GM18517 (cell line): ENCODE data around the gene FBXO28.
"Not testable (repeated sequence)": the region's sequence is repeated elsewhere in the genome, so short reads cannot be mapped to it uniquely, and the experiment has no call there.

Experiments
- ATAC-seq: cut with Tn5 transposase; IDR thresholded peaks from one replicate; pipeline ENCODE4 v1.9.1; 2021; ENCODE audit warnings: mild to moderate bottlenecking, moderate library complexity; ENCODE audit not compliant: unreplicated experiment

Gene FBXO28

DNA sequence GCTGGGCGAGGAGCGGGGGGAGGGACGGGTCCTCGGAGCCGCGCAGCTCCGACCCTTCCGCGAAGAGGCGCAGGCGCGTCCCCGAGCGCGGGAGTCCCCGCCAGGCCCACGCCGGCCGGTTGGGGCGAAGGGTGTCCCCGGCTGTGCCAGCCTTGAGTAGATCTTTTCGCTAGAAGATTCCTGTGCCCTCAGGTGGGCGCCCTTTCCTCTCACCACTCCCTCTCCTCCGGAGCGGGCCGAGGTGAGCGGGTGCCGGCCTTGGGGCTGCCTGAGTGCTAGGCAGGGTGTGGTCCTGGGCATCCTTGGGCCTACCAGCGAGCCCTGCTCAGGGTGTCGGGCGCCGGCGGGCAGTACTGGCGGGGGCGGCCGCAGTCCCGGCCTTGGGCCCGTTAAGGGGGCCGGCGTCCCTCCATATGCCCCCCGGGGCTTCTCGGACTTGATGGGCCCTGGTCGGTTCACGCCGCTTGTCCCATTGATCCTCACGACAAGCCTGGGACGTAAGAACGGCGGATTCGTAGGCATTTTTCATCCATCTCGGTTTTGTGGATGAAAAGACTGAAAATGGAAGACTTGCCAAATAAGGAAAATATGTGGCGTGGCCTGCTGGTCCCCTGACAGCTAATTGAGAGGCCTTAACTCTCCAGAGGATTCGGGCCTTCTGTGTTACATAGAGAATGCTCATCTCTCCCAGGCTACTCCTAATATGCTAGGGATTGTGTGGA is 69.8 kb downstream of the FBXO28 start:
- ATAC-seq, result peak; percentile 58

DNA sequence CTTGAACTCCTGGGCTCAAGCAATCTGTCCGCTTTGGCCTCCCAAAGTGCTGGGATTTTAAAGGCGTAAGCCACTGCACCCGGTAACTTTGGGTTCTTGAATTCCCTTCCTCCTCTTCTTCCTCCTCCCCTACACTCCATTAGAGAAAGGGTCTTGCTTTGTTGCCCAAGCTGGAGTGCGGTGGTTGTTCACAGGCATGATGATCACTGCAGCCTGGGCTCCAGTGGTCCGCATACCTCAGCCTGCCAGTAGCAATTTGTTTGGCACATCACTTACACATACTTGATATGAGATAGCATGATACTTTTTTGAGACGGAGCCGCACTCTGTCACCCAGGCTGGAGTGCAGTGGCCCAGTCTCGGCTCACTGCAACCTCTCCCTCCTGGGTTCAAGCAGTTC is 71.3 kb downstream of the FBXO28 start:
- no peak for ATAC-seq

DNA sequence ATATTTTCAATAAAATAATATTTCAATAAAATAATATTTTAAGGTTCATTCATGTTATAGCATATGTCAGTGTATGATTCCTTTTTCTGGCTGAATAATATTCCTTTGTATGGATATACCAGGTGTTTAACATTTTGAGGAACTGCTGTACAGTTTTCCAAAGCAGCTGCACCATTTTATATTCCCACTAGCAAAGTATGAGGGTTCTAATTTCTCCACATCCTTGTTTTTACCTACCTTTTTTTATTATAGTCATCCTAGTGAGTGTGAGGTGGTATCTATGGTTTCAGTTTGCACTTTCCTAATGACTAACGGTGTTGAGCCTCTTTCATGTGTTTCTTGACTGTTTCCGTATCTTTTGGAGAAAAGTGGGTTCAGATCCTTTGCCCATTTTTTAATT is 74.4 kb downstream of the FBXO28 start:
- ATAC-seq, result no peak

DNA sequence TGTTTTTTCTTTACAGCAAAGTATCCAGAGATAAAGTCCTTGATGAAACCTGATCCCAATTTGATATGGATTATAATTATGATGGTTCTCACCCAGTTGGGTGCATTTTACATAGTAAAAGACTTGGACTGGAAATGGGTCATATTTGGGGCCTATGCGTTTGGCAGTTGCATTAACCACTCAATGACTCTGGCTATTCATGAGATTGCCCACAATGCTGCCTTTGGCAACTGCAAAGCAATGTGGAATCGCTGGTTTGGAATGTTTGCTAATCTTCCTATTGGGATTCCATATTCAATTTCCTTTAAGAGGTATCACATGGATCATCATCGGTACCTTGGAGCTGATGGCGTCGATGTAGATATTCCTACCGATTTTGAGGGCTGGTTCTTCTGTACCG is 75.7 kb downstream of the FBXO28 start:
- no peak for ATAC-seq

DNA sequence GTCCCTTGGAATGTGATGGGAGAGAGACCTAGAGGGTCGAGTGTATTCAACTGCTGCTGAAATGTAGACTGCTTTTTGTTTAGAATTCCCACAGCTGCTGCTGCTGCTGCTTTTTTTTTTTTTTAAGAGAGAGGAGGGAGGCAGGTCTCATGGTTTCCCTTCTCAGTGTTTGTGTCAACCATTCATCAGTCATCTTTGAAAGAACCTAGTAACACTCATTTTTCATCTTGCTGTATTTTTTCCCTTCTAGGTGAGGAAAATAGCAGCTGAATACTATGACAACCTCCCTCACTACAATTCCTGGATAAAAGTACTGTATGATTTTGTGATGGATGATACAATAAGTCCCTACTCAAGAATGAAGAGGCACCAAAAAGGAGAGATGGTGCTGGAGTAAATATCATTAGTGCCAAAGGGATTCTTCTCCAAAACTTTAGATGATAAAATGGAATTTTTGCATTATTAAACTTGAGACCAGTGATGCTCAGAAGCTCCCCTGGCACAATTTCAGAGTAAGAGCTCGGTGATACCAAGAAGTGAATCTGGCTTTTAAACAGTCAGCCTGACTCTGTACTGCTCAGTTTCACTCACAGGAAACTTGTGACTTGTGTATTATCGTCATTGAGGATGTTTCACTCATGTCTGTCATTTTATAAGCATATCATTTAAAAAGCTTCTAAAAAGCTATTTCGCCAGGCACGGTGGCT is 78.3 kb downstream of the FBXO28 start:
- no peak for ATAC-seq

DNA sequence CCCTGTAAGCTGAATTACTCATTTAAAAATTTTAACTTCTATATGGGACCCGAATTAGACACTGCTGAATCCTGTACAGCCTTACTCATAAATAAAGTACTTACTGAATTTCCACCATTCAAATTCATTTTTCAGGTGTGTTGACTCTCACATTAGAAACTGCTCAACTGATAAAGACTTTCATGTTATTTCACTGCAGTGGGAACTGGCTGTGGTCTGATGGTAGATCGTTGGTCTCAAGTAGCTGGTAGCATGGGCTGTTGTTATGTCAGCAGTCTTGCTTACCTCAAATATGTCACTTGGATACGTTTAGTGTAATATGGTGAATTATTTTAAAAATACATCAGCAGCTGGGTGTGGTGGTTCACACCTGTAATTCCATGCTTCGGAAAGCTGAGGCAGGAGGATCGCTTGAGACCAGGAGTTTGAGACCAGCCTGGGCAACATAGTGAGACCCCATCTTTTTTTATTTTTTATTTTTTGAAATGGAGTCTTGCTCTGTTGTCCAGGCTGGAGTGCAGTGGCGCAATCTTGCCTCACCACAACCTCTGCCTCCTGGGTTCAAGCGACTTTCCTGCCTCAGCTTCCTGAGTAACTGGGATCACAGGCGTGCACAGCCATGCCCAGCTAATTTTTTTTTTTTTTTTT is 79.5 kb downstream of the FBXO28 start:
- ATAC-seq, result no peak

DNA sequence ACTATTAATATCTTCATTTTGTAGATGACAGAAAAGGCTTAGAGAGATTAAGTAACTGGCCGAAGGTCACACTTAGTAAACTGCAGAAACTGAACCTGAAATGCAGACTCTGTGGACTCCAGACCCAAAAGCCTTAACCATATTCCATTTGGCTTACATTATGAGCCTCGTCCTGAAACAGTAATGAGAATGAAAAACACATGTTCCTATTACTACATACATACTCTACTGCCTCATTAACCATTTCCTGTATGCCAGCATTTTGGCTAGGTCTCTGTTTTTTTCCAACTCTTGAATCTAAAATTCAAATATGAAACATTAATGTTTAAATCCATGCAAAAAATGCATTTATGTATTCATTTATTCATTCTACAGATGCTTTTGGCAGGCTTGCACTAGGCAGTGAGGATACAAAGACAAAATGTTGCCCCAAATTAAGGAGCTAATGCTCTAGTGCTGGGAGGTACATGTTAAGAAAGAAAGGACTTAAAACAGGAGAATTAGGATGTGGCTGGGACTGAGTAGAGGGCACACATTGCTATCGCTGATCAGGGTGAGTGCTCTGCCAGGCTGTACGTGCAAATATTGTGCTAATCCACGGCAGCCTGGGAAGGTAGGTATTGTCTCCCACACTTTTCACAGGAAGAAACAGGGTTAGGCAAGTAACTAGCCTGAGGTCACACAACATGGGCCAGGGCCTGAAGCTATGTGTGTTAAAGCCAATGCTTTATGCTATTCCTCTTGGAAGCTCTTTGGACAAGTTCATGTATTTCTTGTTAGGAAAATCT is 83.1 kb downstream of the FBXO28 start:
- no peak for ATAC-seq

DNA sequence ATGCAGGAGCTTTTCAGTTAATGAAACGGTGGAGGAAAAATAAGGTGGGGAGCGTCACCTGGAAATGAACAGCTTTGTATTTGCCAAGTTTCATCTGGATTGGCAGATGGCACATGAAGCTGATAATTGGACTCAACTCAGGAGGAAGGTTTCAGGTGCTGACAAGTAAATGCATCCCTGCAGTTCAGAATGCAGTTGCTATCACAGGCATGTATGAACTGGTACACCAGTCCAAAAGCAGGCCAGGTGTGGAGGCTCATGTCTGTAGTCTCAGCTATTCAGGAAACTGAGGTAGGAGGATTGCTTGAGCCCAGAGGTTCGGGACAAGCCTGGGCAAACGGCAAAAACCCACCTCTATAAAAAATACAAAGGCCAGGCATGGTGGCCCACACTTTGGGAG is 84.7 kb downstream of the FBXO28 start:
- ATAC-seq, result no peak

DNA sequence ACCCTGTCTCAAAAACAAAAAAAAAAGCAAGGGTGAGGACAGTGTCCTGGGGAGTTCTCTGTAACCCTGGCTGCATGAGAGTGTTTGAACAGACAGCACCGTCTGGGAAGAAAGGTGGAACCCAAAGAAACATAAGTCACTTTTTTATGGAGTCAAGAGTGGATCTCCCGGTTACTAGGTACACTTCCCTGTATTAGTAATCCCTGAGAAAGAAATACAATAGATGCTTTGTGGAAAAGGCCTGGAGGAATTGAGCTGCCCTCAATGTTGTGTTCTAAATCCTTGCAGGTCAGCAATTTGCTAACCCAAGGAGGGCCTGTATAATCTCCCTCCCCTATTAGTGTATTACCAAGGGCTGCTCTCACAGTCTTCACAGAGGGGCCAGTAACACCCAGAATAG is 85.8 kb downstream of the FBXO28 start:
- no peak for ATAC-seq

DNA sequence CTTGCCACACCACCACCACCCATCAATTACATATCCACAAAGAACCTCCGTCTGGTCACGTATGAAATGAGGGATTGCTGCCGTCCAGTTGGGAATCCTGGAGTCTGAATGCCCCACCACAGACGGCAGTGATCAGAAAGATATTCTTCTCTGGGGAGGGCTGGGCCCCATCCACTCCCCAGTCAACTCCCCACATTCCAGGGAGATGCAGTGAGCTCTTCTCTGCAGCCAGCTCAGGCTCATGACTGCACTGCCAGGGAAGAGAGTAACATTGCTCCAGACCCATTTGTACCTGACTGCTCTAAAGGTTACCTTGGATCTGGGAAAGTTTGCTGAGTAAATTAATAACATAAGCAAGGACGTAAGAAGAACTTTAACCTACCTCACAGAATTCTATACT is 87.5 kb downstream of the FBXO28 start:
- no peak for ATAC-seq

DNA sequence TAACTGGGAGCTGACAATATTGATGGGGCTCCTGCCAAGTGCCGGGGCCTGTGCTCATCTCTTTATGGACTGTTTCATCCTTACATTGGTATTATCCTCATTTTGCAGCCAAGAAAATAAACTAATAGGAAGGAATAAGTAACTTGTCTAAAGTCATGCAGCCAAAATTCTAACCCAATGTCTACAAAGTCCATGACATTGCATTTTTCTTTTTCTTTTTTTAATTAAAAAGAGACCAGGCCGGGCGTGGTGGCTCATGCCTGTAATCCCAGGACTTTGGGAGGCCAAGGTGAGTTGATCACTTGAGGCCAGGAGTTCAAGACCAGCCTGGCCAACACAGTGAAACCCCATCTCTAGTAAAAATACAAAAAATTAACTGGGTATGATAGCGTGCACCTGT is 87.9 kb downstream of the FBXO28 start:
- ATAC-seq, result no peak

DNA sequence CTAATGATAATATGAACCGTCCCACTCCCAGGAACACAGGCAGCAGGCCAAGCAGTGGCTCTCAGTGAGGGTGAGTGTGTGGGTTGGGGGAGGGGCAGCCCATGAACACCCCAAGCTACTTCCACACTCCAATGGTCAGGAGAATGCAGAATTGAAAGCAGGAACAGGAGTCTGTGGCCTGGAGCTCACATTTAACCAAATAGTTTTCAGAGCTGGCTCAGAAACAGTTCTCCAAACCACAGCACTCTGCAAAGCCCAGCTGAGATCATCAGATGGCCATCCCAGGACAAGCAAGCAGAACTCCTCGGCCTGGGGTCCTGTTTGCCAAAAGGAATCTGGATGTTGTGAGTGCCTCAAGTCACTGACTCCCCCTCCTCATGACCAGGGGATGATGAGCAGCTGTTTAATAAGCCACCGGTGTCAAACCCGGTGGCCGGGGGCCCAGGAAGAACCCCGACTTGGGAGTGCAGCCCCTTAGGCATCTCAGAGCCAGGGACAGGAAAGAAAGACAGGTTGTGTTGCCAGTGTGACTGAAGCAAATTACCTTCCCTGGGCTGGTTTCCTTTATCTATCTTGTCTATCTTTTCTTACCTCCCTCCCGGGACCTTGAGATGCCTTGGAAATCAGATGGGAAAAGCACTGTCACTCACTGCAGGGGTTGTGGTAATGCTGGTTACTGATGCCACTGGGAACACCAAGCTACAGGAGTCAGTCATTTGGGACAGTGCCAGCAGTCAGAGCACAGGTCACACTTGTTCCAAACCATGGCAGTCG is 89.5 kb downstream of the FBXO28 start:
- no peak for ATAC-seq

DNA sequence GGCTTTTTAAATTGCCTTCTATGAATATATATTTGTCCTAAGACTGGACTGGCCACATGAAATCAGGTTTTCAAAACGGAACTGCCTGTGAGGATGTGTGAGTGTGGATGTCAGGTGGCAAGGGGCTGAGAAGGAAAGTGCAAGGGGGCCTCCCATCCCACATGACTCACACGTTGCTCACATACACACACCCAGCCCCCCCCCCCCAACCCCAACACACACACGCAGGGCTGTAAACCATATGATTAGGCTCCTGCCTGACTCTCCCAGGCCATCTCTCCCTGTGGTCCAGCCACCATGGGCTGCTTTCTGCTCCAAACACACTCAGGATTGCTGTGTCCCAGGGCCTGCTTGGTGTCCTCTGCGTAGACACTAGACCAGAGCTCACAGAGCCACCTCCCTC is 91.5 kb downstream of the FBXO28 start:
- ATAC-seq, result no peak

DNA sequence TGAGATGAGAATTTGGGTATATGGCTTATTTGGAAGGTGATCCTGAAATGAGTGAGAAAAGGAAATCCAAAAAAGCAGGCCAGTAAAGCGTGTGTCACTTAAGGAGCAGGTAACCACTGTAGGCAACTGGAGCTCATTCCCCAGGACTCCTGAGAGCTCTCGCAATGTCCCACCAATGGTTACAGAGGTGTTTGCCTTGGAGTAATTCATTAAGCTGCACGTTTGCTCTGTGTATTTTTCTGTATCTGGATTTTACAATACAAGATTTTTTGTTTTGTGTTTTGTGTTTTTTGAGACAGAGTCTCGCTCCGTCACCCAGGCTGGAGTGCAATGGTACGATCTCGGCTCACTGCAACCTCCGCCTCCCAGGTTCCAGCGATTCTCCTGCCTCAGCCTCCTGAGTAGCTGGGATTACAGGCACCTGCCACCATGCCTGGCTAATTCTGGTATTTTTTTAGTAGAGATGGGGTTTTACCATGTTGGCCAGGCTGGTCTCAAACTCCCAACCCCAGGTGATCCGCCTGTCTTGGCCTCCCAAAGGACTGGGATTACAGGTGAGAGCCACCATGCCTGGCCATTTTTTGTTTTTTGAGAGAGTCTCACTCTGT is 92.1 kb downstream of the FBXO28 start:
- ATAC-seq, result not testable (repeated sequence)

DNA sequence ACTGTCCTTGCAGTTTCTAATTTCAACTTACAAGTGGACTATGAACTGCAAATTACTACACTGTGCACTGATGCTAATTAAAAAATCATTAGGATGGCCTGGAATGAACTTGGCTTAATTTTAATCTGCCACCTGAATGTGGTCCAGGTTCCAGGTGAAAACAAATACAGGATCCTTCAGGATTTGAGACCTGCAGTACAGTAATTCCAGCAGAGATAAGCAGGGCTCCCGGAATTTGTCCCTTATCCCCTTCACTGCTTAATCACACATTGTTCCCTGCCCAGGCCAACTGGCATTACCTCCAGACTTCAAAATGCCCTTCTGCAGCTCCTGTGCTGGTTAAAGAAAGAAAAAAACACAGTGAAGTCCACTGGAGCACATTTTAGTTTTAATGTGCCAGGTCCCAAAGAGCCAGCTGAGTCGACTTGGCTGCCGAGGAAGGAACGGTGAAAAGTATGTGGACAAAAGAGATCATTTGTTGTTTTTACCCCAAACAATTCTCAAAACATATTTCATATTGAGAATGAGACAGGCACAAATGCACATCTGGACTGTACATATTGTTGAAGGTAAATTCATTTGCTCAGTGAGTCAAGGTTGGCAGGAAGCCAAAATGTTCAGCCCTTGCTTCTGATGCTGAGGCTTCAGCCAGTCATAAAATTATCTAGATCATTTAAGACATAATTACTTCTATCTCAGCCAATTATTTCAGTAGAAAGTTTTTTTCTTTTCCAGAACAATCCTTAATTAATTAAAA is 97.5 kb downstream of the FBXO28 start:
- ATAC-seq, result no peak
